Sciatic nerve (tissue), 2 donors: ENCODE results near the gene SLX4. TPM values are rescaled to one million over a fixed set of nuclear protein-coding genes. Genes with fewer than 3 reads are reported as not detected.
"Not testable (repeated sequence)": the region's sequence is repeated elsewhere in the genome, so short reads cannot be mapped to it uniquely, and the experiment has no call there.

Experiments used
- ATAC-seq: fragments of 200-7000 bp; cut with Tn5 transposase; one replicate; pipeline ENCODE4 v1.9.1; 2020; ENCODE audit warnings: mild to moderate bottlenecking, moderate library complexity
- DNase-seq: peaks from one replicate; pipeline ENCODE4 v3.0.0-alpha.2; 2020; ENCODE audit warnings: low spot score
- intact Hi-C: fragments of 100-400 bp; cut with DNase I; formaldehyde crosslinking; loops from one replicate; pipeline ENCODE4 v1.14.2; 2022
- total RNA-seq: library from RNA; stranded (reverse); fragmentation: NEBNext Ultra II Directional; extraction: Animal tissue kit (Norgen Biotek cat#: 25700); gene quantifications from one replicate; pipeline ENCODE4 v1.2.1, GENCODE V29; 2021
- donor health status: DM: no; HTN: no; CAD: no.
- donor health status: DM: no; HTN: no; CAD: no.

The SLX4 gene
- total RNA-seq, 1 donor from 2014 or later = 6.5 TPM

- no peak for ATAC-seq
- intact Hi-C loops = no loop called here
- DNase-seq = no peak
Measured at GRCh38 chr16:3642397-3643094, 31.1 kb upstream of the SLX4 start.

GRCh38 chr16:3641801-3642396 lies 30.5 kb upstream of the SLX4 start:
- no peak for DNase-seq
- ATAC-seq = no peak
- intact Hi-C loops = no loop called here

DNA sequence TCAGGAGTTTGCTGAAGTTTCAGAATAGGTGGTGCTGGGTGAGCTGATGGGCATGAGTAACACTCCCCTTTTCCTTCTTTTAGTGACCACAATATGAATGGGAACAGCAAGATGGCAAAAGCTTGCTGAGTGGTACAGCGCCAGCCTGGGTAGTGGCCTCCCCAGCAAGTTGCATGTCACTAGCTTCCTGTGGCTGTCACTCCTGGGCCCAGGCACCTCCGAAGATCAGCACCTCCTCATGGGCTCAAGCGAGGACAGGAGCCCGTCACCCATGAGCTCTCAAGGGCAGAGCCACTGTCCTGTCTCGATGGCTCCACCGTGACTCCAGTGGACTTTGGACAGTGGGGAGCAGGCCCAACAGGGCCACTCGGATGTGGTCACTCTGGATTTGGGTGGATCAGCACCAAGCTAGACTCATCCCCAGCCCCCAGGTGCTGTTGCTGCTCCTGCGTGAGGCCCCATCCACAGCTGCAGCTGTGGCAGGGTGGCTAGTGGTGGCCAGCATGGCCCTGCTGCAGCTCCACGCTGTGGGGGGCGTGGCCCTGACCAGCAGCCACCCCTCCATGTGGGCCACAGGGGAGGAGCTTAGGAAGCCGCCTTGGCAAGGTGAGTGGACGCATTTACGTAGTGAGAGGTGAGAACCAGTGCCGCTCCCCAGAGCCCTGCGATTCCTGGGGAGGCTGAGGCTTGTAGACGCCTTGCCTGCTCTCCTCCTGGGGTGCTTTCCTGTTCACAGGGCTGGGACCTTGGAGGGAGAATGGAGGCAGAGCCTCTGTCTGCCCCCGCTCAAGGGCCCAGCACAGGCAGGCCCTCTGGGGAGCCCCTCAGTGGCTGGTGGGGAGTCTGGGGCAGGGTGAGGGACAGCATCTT lies 29.5 kb upstream of the SLX4 start:
- intact Hi-C loops = no loop called here
- DNase-seq (no peak), ATAC-seq (no peak)

DNA sequence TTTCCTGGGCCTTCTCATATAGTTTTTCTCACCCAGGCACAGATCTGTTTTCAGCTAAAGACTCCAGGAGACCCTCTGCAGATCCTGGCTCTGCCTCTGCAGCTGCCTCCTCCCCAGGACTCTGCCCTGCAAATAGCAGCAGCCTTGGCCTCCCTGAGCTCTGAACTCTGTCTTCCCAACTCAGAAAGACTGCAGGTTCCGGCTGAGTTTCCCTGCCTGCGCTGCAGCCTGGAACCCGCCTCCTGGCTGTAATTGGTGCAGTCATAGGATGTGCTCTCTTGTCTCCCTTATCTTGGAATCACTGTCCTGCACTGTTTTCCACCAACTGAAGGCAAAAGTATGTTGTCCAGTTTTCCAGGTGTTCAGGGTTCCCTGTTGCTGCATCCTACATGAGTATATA lies 28.8 kb upstream of the SLX4 start:
- intact Hi-C loops = no loop called here
- DNase-seq (no peak), ATAC-seq (no peak)

GRCh38 chr16:3638916-3639644 lies 27.7 kb upstream of the SLX4 start:
- intact Hi-C loops = no loop called here
- DNase-seq = no peak
- no peak for ATAC-seq

DNA sequence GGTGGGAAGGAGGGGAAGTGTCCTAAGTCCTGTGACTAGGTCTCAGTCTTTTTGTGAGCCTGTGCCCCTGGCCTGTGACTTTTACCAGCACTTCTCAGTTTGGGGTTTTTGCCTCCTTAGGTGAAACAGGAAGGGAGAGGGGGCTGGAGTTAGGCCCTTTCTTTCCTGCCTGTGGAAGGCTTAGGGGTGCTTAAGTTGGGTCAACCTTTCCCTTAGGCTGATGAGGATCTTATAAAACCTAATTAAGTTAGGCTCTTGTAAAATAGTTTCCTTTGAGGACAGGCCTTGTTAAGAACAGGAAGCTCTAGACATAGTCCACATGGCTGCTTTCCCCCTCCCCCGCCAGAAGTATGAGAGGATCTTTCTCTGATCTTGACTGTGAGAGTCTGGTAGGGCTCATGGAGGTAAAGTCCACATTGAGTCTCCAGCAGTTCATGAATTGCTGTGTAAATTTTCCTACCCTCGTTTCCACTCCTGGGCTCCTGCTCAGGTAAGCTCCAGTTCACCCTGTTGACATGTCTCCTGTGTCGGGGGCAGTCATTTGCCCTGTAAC lies 26.0 kb upstream of the SLX4 start:
- ATAC-seq = no peak
- intact Hi-C loops = no loop called here

DNA sequence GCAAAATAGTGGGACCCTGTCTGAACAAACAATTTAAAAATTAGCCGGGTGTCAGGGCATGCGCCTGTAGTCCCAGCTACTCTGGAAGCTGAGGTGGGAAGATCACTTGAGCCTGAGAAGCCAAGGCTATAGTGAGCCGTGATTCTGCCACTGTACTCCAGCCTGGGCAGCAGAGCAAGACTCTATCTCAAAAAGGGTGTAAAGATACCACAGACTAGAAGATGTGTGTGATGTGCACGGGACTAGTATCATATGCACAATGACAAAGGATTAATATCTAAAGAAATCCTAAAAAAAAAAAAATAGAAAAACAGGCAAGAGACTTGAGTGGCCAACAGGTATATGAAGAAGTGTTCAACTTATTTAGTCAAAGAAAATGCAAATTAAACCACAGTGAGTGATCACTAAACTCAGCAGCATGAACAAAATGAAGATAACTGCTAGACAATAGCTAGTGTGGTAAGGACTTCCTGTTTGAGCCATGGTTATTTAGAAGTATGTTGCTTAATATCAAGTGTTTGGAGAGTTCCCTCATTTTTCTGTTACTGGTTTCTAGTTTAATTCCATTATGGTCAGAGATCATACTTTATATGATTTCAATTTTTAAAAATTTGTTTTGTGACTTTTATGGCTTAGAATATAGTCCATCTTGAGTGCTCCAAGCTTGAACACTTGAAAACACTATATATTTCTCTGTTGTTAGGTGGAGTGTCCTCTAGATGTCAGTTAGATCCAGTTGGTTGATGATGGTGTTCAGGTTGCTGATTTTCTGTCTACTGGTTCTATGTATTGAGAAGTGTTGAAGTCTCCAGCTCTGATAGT lies 14.7 kb upstream of the SLX4 start:
- intact Hi-C loops = no loop called here

More for the DNA sequence above, 26.0 kb upstream of the SLX4 start:
- DNase-seq = no peak

DNA sequence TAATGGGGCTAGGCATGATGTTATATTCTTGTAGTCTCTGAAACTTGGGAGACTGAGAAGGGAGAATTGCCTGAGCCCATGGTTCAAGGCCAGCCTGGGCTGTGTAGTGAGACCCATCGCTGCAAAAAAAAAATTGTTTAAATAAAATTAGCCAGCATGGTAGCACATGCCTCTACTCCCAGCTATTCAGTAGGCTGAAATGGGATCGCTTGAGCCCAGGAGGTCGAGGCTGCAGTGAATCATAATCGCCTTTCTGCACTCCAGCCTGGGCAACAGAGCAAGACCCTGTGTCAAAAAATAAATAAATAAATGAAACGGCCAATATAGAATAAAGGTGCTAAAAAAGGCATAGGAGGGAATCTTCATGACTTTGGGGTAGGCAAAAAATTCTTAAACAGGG lies 13.9 kb upstream of the SLX4 start:
- DNase-seq = no peak
- intact Hi-C loops = no loop called here

More for the DNA sequence above, 14.7 kb upstream of the SLX4 start:
- ATAC-seq (no peak), DNase-seq (no peak)

DNA sequence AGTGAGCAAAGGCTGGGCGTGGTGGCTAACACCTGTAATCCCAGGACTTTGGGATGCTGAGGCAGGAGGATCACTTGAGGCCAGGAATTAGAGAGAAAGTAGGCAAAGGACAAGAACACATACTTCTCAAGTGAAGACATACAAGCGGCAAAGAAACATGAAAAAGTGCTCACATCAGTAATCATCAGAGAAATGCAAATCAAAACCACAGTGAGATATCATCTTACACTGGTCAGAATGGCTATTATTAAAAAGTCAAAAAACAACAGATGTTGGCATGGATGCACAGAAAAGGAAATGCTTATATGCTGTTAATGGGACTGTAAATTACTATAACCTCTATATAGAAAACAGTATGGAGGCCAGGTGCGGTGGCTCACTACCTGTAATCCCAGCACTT lies 12.2 kb upstream of the SLX4 start:
- intact Hi-C loops = no loop called here
- no peak for ATAC-seq
- DNase-seq = no peak

More for the DNA sequence above, 13.9 kb upstream of the SLX4 start:
- no peak for ATAC-seq

GRCh38 chr16:3618769-3619141 lies 7.3 kb upstream of the SLX4 start:
- DNase-seq = no peak
- intact Hi-C loops = loop anchor here (10.0 kb wide), 1 partner anchor 534 kb away; no protein-coding TSS in a partner anchor
- no peak for ATAC-seq

DNA sequence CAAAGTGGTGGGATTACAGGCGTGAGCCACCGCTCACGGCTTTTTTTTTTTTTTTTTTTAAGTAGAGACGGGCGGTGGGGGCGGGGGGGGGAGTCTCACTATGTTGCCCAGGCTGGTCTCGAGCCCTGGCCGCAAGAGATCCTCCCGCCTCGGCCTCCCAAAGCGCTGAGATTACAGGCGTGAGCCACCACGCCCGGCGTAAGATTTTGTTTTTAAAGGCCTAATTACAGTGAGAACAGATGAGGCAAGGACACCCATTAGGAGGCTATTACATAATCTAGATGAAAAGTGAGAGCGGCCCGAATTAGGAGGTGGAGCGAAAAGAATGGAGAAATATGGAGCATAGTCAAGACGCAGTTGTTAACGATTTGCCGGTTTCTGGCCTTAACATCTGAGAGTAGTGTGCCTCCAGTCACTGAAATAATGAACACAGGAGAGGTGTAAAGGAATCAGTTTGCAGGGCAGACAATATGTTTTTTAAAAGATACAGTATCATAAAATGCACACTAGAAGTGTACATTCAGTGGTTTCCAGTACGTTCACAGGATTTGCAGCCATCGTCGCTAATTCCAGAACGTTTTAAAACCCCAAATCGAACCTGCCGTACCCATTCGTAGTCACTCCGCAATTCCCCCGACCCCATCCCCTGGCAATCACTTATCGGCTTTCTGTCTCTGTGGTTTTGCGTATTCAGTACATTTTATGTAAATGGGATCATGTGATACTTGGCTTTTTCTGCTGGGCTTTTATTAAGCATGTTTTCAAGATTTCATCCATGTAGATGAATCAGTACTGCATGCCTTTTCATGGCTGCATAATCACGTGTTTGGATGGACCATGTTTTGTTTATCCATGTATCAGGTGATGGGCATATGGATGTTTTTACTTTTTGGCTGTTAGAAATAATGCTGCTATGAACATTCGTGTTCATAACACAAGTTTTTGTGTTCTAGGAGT lies 1.4 kb upstream of the SLX4 start:
- ATAC-seq (no peak), DNase-seq (no peak)
- intact Hi-C loops = loop anchor here (10.0 kb wide), 1 partner anchor 528 kb away; no protein-coding TSS in a partner anchor

- intact Hi-C loops = loop anchor here (10.0 kb wide), 1 partner anchor 526 kb away; no protein-coding TSS in a partner anchor
- ATAC-seq = peak; percentile 15
- no peak for DNase-seq
Measured at GRCh38 chr16:3610698-3611145, 684 bp downstream of the SLX4 start.

DNA sequence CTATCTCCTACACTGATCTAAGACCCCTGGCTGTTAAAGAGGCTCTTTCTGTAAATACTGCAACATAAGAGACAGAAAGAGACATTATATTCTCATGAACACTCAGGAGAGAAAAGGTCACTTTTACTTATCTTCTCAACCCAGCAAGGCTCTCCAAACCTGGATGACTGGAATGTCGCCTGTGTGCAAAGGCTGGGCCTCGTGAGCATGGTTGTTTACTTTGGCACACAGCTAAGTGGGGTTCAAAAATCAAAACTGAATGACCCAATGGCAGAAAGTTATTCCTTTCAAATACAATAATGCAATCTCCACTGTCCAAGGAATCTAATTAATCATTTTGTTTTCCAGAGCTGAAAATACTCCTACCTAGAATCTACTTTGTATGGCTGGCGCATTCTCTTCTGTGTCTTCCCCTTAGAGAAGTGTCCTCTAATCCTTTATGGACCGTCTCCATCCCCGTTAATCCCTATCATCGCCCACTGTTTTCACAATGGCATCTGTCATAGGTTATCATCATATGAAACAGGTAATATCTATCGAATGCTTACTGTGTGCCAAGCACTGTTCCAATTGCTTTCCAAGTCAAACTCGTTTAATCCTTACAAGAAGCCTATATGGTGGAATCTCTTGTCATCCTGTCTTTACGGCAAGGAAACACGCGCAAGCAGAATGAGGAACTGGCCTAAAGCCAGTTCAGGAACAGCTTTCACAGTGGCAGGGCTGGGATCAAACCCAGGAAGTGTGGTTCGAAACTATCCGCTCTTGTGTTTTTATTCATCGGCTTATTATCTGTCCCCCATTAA lies 1.3 kb downstream of the SLX4 start:
- DNase-seq = no peak
- intact Hi-C loops = loop anchor here (10.0 kb wide), 1 partner anchor 525 kb away; no protein-coding TSS in a partner anchor
- ATAC-seq = no peak

DNA sequence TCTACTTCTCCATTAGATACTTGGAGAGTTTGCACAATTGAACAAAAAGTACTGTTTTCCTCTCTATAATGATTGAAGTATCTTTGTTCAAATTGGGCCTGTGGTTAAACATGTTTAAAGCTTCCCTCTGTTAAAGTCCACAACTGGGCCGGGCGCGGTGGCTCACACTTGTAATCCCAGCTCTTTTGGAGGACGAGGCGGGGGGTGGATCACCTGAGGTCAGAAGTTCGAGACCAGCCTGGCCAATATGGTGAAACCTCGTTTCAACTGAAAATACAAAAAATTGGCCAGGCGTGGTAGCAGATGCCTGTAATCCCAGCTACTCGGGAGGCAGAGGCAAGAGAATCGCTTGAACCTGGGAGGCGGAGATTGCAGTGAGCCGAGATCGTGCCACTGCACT lies 2.4 kb downstream of the SLX4 start:
- ATAC-seq, DNase-seq, intact Hi-C loops: not testable (repeated sequence)

GRCh38 chr16:3608069-3608468 lies 3.3 kb downstream of the SLX4 start:
- ATAC-seq (no peak), DNase-seq (no peak)
- intact Hi-C loops = no loop called here

DNA sequence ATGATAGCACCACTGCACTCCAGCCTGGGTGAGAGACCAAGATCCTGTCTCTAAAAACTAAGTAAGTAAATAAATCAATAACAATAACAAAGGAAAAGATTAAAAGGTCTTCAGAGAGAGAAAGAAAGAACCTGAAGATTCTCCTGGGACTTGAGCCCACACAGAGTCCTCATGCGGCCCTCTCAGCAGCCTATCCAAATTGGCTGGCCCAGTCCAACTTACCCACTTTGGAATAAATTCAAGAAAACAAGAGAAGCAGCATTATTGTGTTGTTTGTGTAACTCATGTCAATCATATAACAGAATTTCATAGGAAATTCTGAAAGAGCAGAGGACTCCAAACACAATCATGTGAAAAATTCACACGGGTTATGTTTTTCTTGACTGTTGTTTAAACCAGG lies 3.8 kb downstream of the SLX4 start:
- intact Hi-C loops = no loop called here
- no peak for ATAC-seq
- DNase-seq = no peak
